GM12891 (cell line): ENCODE measurements around the gene PLCXD1.

Source experiments
- PAX5 ChIP-seq: IDR thresholded peaks from 2 replicates; pipeline ENCODE4 v1.6.1; 2011; ENCODE audit warnings: low read length, moderate library complexity, mild to moderate bottlenecking; ENCODE audit not compliant: insufficient read depth, severe bottlenecking
- POLR2A ChIP-seq: IDR thresholded peaks from 2 replicates; pipeline ENCODE4 v1.6.1; 2011; ENCODE audit warnings: low read depth, low read length, control low read depth
- POLR2AphosphoS5 ChIP-seq: IDR thresholded peaks from 2 replicates; pipeline ENCODE4 v1.6.1; 2011; ENCODE audit warnings: low read depth, low read length, control low read depth
- POU2F2 ChIP-seq: IDR thresholded peaks from 2 replicates; pipeline ENCODE4 v1.6.1; 2011; ENCODE audit warnings: low read depth, mild to moderate bottlenecking, control low read depth, low read length, moderate library complexity
- SPI1 ChIP-seq: IDR thresholded peaks from 2 replicates; pipeline ENCODE4 v1.6.1; 2011; ENCODE audit warnings: low read depth, low read length, control low read depth
- TAF1 ChIP-seq: IDR thresholded peaks from 2 replicates; pipeline ENCODE4 v1.6.1; 2011; ENCODE audit warnings: low read depth, low read length, control low read depth

DNA sequence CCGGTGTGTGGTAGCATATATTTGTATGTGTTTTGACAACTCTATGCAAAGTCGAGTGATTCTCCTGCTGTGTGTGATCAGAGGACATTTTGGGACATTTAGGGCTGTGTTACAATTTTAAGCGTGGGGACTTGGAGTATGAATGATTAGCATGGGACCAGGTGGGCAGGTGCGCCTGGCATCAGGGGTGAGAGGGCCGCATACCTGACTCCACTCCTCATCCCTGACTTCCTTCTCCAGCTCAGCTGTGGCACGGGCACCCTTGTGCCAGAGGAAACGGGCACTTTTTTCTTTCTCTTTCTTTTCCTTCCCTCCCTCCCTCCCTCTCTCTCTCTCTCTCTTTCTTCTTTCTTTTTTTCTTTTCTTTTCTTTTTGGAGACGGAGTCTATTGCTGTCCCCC, 15.7 kb upstream of the PLCXD1 start:
- no peak for TF ChIP-seq TAF1
- no peak for TF ChIP-seq POLR2AphosphoS5
- TF ChIP-seq POLR2A: no peak
- TF ChIP-seq SPI1: no peak
- no peak for TF ChIP-seq PAX5
- TF ChIP-seq POU2F2: no peak
